Dendritic cell treated with granulocyte-macrophage colony-stimulating factor and Interleukin-4, amounts not matched to agents 40 ng/mL and 50 ng/mL, for 4 days (primary cell): ENCODE results near the gene SIRPA.

Experiments used
- H3K27ac Mint-ChIP-seq: one replicate; pipeline ENCODE4 v1.8.0; 2022; ENCODE audit warnings: mild to moderate bottlenecking, mixed read lengths
- H3K27me3 Mint-ChIP-seq: one replicate; pipeline ENCODE4 v1.8.0; 2022; ENCODE audit warnings: mild to moderate bottlenecking, mixed read lengths
- H3K36me3 Mint-ChIP-seq: one replicate; pipeline ENCODE4 v1.8.0; 2022; ENCODE audit warnings: low read depth, mixed read lengths
- H3K4me1 Mint-ChIP-seq: one replicate; pipeline ENCODE4 v1.8.0; 2022; ENCODE audit warnings: low read depth, mixed read lengths
- H3K4me3 Mint-ChIP-seq: one replicate; pipeline ENCODE4 v1.8.0; 2022; ENCODE audit warnings: mild to moderate bottlenecking, moderate library complexity, mixed read lengths
- H3K9me3 Mint-ChIP-seq: one replicate; pipeline ENCODE4 v1.8.0; 2022; ENCODE audit warnings: mixed read lengths
- intact Hi-C: fragments of 100-400 bp; cut with micrococcal nuclease; formaldehyde crosslinking; loops from one replicate; pipeline ENCODE4 v1.15.0; 2022

SIRPA gene

GRCh38 chr20:1894951-1895673 lies at the start of gene SIRPA:
SIRPA (plus strand) TSS chr20:1895407; CDS start chr20:1895448, 41 bp downstream.
- Mint-ChIP-seq H3K4me3 (peak within 1 kb of the TSS; percentile 97), H3K4me1 (peaks cover 81% of the 10 kb centered on the region), H3K36me3 (peaks cover 77% of the 10 kb centered on the region), H3K27me3 (peaks cover 1% of the 10 kb centered on the region), H3K27ac (peak within 1 kb of the TSS; percentile 98), H3K9me3 (no peaks in the 10 kb centered on the region)
- intact Hi-C loops: loop anchor here (5.0 kb wide), 2 partner anchors 38 to 53 kb away; no protein-coding TSS in a partner anchor

DNA sequence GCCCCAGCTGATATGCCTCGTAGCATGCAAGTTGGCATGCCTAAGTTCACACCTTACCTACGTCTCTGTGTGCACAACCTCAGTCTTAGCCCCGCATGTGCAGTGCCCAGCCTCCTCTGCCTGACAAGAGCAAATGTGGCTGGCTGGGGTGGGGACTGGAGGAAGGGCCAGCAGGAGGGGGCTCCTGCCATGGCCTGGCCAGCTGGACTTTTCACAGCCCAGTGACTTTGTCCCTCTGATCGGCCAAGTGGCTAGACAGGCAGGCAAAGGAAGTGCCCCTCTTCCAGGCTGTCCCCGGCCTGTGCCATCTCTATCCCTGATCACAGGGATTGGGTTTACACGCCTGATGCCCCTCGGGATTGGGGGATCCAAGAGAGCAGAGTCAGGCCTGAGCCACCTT lies 49.5 kb upstream of the SIRPA start:
- peaks cover 93% of the 10 kb centered on the region for H3K4me1 Mint-ChIP-seq
- peaks cover 8% of the 10 kb centered on the region for H3K27me3 Mint-ChIP-seq
- peaks cover 5% of the 10 kb centered on the region for H3K36me3 Mint-ChIP-seq
- intact Hi-C loops: no loop called here
- peaks cover 18% of the 10 kb centered on the region for H3K9me3 Mint-ChIP-seq
- H3K27ac Mint-ChIP-seq: peak overlapping the region; percentile 65
- no peak overlapping the region for H3K4me3 Mint-ChIP-seq

- peaks cover 18% of the 10 kb centered on the region for H3K9me3 Mint-ChIP-seq
- no peak overlapping the region for H3K4me3 Mint-ChIP-seq
- intact Hi-C loops: no loop called here
- H3K36me3 Mint-ChIP-seq: peaks cover 5% of the 10 kb centered on the region
- H3K27ac Mint-ChIP-seq: no peak overlapping the region
- peaks cover 8% of the 10 kb centered on the region for H3K27me3 Mint-ChIP-seq
- peaks cover 93% of the 10 kb centered on the region for H3K4me1 Mint-ChIP-seq
Observed at GRCh38 chr20:1846341-1846740, 48.9 kb upstream of the SIRPA start.

- Mint-ChIP-seq H3K9me3 (peaks cover 18% of the 10 kb centered on the region), H3K27ac (no peak overlapping the region), H3K4me3 (no peak overlapping the region), H3K4me1 (peaks cover 93% of the 10 kb centered on the region), H3K27me3 (peaks cover 8% of the 10 kb centered on the region), H3K36me3 (peaks cover 5% of the 10 kb centered on the region)
- intact Hi-C loops: no loop called here
Observed at GRCh38 chr20:1846876-1847275, 48.3 kb upstream of the SIRPA start.

DNA sequence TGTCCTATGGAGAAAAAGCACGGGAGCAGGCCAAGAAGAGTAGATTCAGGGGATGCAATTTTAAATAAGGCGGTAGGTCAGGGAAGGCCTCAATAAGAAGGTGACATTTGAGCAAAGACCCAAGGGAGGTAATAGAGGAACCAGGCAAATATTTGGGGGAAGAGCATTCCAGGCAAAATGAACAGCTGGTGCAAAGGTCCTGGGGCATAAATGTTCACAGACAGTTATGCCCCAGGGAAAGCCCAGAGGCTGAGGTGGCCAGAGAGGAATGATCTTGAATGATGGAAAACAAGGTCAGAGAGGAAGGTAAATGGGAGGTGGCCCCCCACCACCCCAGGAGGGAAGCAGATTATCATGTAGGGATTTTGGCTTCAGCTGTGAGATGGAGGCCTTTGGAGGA lies 47.4 kb upstream of the SIRPA start:
- Mint-ChIP-seq H3K27ac (peak overlapping the region; percentile 43), H3K27me3 (peaks cover 5% of the 10 kb centered on the region), H3K9me3 (peaks cover 18% of the 10 kb centered on the region), H3K36me3 (peaks cover 5% of the 10 kb centered on the region), H3K4me3 (no peak overlapping the region), H3K4me1 (peaks cover 89% of the 10 kb centered on the region)
- intact Hi-C loops: no loop called here

GRCh38 chr20:1848373-1848772 lies 46.8 kb upstream of the SIRPA start:
- Mint-ChIP-seq H3K9me3 (peaks cover 18% of the 10 kb centered on the region), H3K36me3 (peaks cover 5% of the 10 kb centered on the region), H3K27me3 (peaks cover 4% of the 10 kb centered on the region), H3K27ac (peak overlapping the region; percentile 43), H3K4me1 (peaks cover 90% of the 10 kb centered on the region), H3K4me3 (no peak overlapping the region)
- intact Hi-C loops: no loop called here

GRCh38 chr20:1851396-1851795 lies 43.8 kb upstream of the SIRPA start:
- H3K27ac Mint-ChIP-seq: peak overlapping the region; percentile 52
- H3K27me3 Mint-ChIP-seq: peaks cover 2% of the 10 kb centered on the region
- H3K9me3 Mint-ChIP-seq: peaks cover 17% of the 10 kb centered on the region
- H3K4me1 Mint-ChIP-seq: peaks cover 85% of the 10 kb centered on the region
- intact Hi-C loops: no loop called here
- no peak overlapping the region for H3K4me3 Mint-ChIP-seq
- peaks cover 5% of the 10 kb centered on the region for H3K36me3 Mint-ChIP-seq

DNA sequence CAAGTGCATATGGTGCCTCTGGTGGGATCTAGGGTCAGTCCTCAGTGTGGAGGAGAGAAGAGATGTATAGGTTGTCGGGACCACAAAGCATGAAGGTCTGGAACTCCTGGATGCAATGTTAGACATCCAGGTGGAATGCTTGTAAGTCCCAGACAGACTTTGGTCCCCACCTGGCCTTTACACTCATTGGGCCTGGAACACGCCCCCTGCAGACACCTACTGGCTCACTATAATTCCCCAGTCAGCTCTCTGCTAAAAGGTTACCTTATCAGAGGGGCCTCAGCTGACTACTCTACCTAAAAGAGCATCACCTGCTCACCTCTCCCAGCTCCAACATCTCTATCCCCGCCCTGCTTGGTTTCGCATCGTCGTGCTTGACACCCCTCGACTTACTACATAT lies 41.7 kb upstream of the SIRPA start:
- Mint-ChIP-seq H3K27me3 (peaks cover 2% of the 10 kb centered on the region), H3K36me3 (no peaks in the 10 kb centered on the region), H3K4me1 (peaks cover 82% of the 10 kb centered on the region), H3K9me3 (no peaks in the 10 kb centered on the region), H3K27ac (no peak overlapping the region), H3K4me3 (no peak overlapping the region)
- intact Hi-C loops: no loop called here

DNA sequence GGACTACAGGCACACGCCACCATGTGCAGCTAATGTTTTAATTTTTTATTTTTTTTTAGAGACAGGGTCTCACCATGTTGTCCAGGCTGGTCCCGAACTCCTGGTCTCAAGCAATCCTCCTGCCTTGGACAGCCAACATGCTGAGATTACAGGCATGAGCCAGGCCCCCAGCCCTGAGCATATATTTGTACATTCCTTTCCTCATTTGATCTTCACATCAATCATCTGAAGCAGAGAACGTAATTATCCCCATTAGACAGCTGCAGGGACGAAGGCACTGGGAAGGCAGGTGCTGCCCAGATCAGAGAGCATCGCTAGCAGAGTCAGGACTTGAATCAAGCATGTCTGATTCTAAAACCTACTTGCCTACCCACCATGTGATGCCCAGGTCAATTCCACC lies 41.0 kb upstream of the SIRPA start:
- no peaks in the 10 kb centered on the region for H3K9me3 Mint-ChIP-seq
- peaks cover 82% of the 10 kb centered on the region for H3K4me1 Mint-ChIP-seq
- peaks cover under 1% of the 10 kb centered on the region for H3K27me3 Mint-ChIP-seq
- intact Hi-C loops: no loop called here
- H3K27ac Mint-ChIP-seq: no peak overlapping the region
- H3K4me3 Mint-ChIP-seq: no peak overlapping the region
- H3K36me3 Mint-ChIP-seq: no peaks in the 10 kb centered on the region

GRCh38 chr20:1855109-1855508 lies 40.1 kb upstream of the SIRPA start:
- Mint-ChIP-seq H3K4me3 (no peak overlapping the region), H3K9me3 (no peaks in the 10 kb centered on the region), H3K4me1 (peaks cover 83% of the 10 kb centered on the region), H3K27me3 (no peaks in the 10 kb centered on the region), H3K36me3 (no peaks in the 10 kb centered on the region), H3K27ac (no peak overlapping the region)
- intact Hi-C loops: loop anchor here (5.0 kb wide), 2 partner anchors 37 to 53 kb away; no protein-coding TSS in a partner anchor

GRCh38 chr20:1855690-1856089 lies 39.5 kb upstream of the SIRPA start:
- peaks cover 77% of the 10 kb centered on the region for H3K4me1 Mint-ChIP-seq
- H3K27me3 Mint-ChIP-seq: no peaks in the 10 kb centered on the region
- no peaks in the 10 kb centered on the region for H3K36me3 Mint-ChIP-seq

GRCh38 chr20:1856424-1856823 lies 38.8 kb upstream of the SIRPA start:
- Mint-ChIP-seq H3K27ac (no peak overlapping the region), H3K27me3 (peaks cover under 1% of the 10 kb centered on the region), H3K4me1 (peaks cover 73% of the 10 kb centered on the region), H3K36me3 (no peaks in the 10 kb centered on the region), H3K9me3 (no peaks in the 10 kb centered on the region), H3K4me3 (no peak overlapping the region)
- intact Hi-C loops: loop anchor here (5.0 kb wide), 2 partner anchors 36 to 54 kb away; no protein-coding TSS in a partner anchor

More at GRCh38 chr20:1855690-1856089, 39.5 kb upstream of the SIRPA start:
- no peak overlapping the region for H3K27ac Mint-ChIP-seq
- H3K9me3 Mint-ChIP-seq: no peaks in the 10 kb centered on the region
- intact Hi-C loops: loop anchor here (5.0 kb wide), 2 partner anchors 37 to 53 kb away; no protein-coding TSS in a partner anchor
- no peak overlapping the region for H3K4me3 Mint-ChIP-seq

DNA sequence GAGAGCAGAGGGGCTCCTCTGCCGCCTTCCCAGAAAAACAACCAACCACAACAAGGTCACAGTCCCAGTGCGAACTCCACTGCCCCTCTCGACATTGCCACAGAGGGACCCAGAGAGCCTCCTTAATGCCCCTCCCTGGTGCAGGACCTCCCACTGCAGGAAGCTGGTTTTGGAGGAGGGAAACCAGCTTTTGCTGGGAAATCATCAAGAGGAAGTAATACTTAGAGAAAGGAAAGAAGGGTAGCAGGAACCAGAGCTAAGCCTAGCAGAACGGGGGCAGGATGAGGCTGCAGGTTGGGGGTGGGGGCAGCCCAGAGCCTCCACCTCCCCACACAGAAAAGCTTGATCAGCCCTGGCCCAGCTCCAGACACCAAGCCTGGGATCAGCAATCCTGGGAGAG lies 37.7 kb upstream of the SIRPA start:
- Mint-ChIP-seq H3K4me3 (no peak overlapping the region), H3K27ac (no peak overlapping the region), H3K4me1 (peaks cover 69% of the 10 kb centered on the region), H3K9me3 (no peaks in the 10 kb centered on the region), H3K36me3 (no peaks in the 10 kb centered on the region), H3K27me3 (peaks cover 10% of the 10 kb centered on the region)
- intact Hi-C loops: loop anchor here (5.0 kb wide), 2 partner anchors 35 to 55 kb away; no protein-coding TSS in a partner anchor

GRCh38 chr20:1858871-1859270 lies 36.3 kb upstream of the SIRPA start:
- Mint-ChIP-seq H3K27ac (peak overlapping the region; percentile 12), H3K9me3 (no peaks in the 10 kb centered on the region), H3K4me1 (peaks cover 66% of the 10 kb centered on the region), H3K36me3 (no peaks in the 10 kb centered on the region), H3K4me3 (no peak overlapping the region), H3K27me3 (peaks cover 13% of the 10 kb centered on the region)
- intact Hi-C loops: loop anchor here (5.0 kb wide), 2 partner anchors 33 to 57 kb away; no protein-coding TSS in a partner anchor
